PC-3 (cell line): ENCODE results near the gene SEC61B.

Experiments used
- EZH2 ChIP-seq: fragments of 300-600 bp; sonication (generic); IDR thresholded peaks from one replicate; pipeline ENCODE4 v1.6.1; 2017; ENCODE audit warnings: antibody characterized with exemption, mild to moderate bottlenecking, low read length; ENCODE audit not compliant: unreplicated experiment
- TF ChIP-seq, protein P1 (sequence below): fragments of 300-600 bp; sonication (generic); conservative IDR thresholded peaks from 2 replicates; pipeline ENCODE4 v1.5.1; 2017; ENCODE audit warnings: antibody characterized with exemption, low read depth, mild to moderate bottlenecking, low read length

DNA sequence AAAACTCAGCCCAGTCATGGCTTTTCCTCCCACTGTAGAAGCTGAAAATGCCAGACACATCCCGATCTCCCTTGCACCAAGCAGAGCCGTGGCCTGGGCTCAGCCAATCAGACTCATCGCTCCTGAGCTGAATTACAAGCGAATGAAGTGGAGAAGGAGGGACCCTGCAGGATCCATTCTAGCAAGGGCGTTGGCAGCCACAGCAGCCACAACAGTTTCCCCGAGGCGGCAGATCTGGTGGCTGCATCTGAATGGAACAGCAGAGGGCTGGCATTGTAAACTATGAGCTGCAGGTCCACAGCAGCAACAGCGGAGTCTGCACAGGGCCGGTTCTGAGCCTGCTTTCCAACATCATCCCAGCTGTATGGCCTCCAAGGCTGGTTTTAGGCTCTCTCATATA, 24.1 kb upstream of the SEC61B start:
- TF ChIP-seq, protein P1, sequence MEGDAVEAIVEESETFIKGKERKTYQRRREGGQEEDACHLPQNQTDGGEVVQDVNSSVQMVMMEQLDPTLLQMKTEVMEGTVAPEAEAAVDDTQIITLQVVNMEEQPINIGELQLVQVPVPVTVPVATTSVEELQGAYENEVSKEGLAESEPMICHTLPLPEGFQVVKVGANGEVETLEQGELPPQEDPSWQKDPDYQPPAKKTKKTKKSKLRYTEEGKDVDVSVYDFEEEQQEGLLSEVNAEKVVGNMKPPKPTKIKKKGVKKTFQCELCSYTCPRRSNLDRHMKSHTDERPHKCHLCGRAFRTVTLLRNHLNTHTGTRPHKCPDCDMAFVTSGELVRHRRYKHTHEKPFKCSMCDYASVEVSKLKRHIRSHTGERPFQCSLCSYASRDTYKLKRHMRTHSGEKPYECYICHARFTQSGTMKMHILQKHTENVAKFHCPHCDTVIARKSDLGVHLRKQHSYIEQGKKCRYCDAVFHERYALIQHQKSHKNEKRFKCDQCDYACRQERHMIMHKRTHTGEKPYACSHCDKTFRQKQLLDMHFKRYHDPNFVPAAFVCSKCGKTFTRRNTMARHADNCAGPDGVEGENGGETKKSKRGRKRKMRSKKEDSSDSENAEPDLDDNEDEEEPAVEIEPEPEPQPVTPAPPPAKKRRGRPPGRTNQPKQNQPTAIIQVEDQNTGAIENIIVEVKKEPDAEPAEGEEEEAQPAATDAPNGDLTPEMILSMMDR = no peak
- TF ChIP-seq EZH2 = no peak
